GM12878 (cell line): ENCODE measurements around the gene USP17L27. TPM values are rescaled to one million over a fixed set of nuclear protein-coding genes. Genes with fewer than 3 reads are reported as not detected.
"Not testable (repeated sequence)": the region's sequence is repeated elsewhere in the genome, so short reads cannot be mapped to it uniquely, and the experiment has no call there.

Source experiments
- ATAC-seq: fragments of 200-7000 bp; cut with Tn5 transposase; 3 replicates; pipeline ENCODE4 v1.9.1; 2020; ENCODE audit warnings: mild to moderate bottlenecking, moderate library complexity
- BruUV-seq: library from RNA; stranded (reverse); fragments of 400-500 nt; replicated peaks from 2 replicates; lab custom pipeline; 2021; lab: Mats Ljungman, UMichigan
- CTCF ChIA-PET: fragments of 300-600 bp; sonication (Branson Sonifier 250); formaldehyde crosslinking; extraction: SDS; loops from one replicate; lab custom pipeline; 2021; ENCODE audit warnings: inconsistent platforms; lab: Yijun Ruan, JAX
- POLR2A ChIA-PET: fragments of 350-600 bp; formaldehyde crosslinking; extraction: SDS; loops from one replicate; lab custom pipeline; 2021; ENCODE audit warnings: inconsistent platforms; lab: Charles Lee
- RAD21 ChIA-PET: fragments of 300-600 bp; sonication (Branson Sonifier 250); formaldehyde crosslinking; loops from one replicate; lab custom pipeline; 2023; ENCODE audit warnings: antibody characterized with exemption; ENCODE audit not compliant: unreplicated experiment; lab: Charles Lee
- SMC1A ChIA-PET: fragments of 300-600 bp; sonication (Branson Sonifier 250); formaldehyde crosslinking; loops from one replicate; lab custom pipeline; 2023; ENCODE audit not compliant: unreplicated experiment, uncharacterized antibody; lab: Charles Lee
- DNase-seq: peaks from one replicate; pipeline ENCODE4 v3.0.0-alpha.2; 2011; ENCODE audit warnings: low read depth, low spot score
- FAIRE-seq: peaks from 3 replicates; lab custom pipeline; 2011; peaks lifted over from hg19 to GRCh38; lab: Jason Lieb, UNC
- H2AFZ ChIP-seq: 2 replicates; pipeline ENCODE4 v1.6.0; 2011; ENCODE audit warnings: low read depth, low read length, control low read depth; ENCODE audit not compliant: control insufficient read depth
- H3K27ac ChIP-seq: 2 replicates; pipeline ENCODE4 v1.5.1; 2011; ENCODE audit warnings: control low read depth; ENCODE audit not compliant: control insufficient read depth, insufficient read depth
- H3K27me3 ChIP-seq, 2 experiments: replicated peaks in 1 of 2; 2 replicates each; pipeline versions ENCODE4 v1.6.0 to v1.6.1; 2011; ENCODE audit warnings: low read length in 1 of 2; ENCODE audit not compliant: control insufficient read depth in 2 of 2, insufficient read depth in 2 of 2
- H3K36me3 ChIP-seq, 2 experiments: 2 replicates each; pipeline ENCODE4 v1.5.1; 2011; ENCODE audit warnings: low read length in 1 of 2; ENCODE audit not compliant: control insufficient read depth in 2 of 2, insufficient read depth in 2 of 2
- H3K4me1 ChIP-seq: 2 replicates; pipeline ENCODE4 v1.6.1; 2011; ENCODE audit warnings: mild to moderate bottlenecking, low read length, moderate library complexity, mixed read lengths; ENCODE audit not compliant: control insufficient read depth, insufficient read depth
- H3K4me2 ChIP-seq: 2 replicates; pipeline ENCODE4 v1.6.0; 2011; ENCODE audit warnings: control low read depth; ENCODE audit not compliant: control insufficient read depth, insufficient read depth
- H3K4me3 ChIP-seq: fragments of 200-600 bp; sonication (generic); 2 replicates; pipeline ENCODE4 v1.5.1; 2016
- H3K79me2 ChIP-seq: 2 replicates; pipeline ENCODE4 v1.6.0; 2011; ENCODE audit warnings: low read length; ENCODE audit not compliant: control insufficient read depth, insufficient read depth
- H3K9ac ChIP-seq: 2 replicates; pipeline ENCODE4 v1.8.0; 2011; ENCODE audit warnings: low read length, control low read depth, mixed read lengths; ENCODE audit not compliant: control insufficient read depth, insufficient read depth
- H3K9me3 ChIP-seq: replicated peaks from 3 replicates; pipeline ENCODE4 v1.5.1; 2011; ENCODE audit warnings: mild to moderate bottlenecking, low read length; ENCODE audit not compliant: control insufficient read depth, insufficient read depth
- H4K20me1 ChIP-seq: 2 replicates; pipeline ENCODE4 v1.6.0; 2011; ENCODE audit not compliant: control insufficient read depth, insufficient read depth
- WGBS: methylation state at CpG from one replicate; pipeline ENCODE4 v1.1.6; 2016; ENCODE audit warnings: low lambda C conversion rate; ENCODE audit not compliant: insufficient replicate concordance, insufficient coverage; ENCODE audit errors: missing lambda C conversion rate; 5-methylcytosine and 5-hydroxymethylcytosine counted together
- in situ Hi-C: fragments of 300-500 bp; cut with MboI; formaldehyde crosslinking; loops from 9 replicates; pipeline ENCODE4 v1.14.3; 2018; ENCODE audit warnings: mixed read lengths
- intact Hi-C: fragments of 100-400 bp; cut with micrococcal nuclease; formaldehyde crosslinking; loops from one replicate; pipeline ENCODE4 v1.14.2; 2022; ENCODE audit not compliant: unreplicated experiment
- polyA plus RNA-seq, 11 experiments: library from polyadenylated mRNA; depleted of rRNA in 4 of 11; unstranded in 6 of 11; stranded (reverse) in 5 of 11; fragments of >200 nt; fragmentation: Nextera tagmentation in 4 of 11; fragmentation: Illumina TruSeq in 1 of 11; extraction: Ambion mirVana in 4 of 11; extraction: Trizol in 1 of 11; gene quantifications; 1 replicate in 1 of 11; 2 replicates in 10 of 11; pipeline versions ENCODE4 v1.2.1 to v1.2.3, GENCODE V29; 2011 to 2016; ENCODE audit warnings: inconsistent platforms in 2 of 11, missing spikeins in 2 of 11, low read depth in 1 of 11
- total RNA-seq, 4 experiments: library from RNA; depleted of rRNA in 3 of 4; stranded (reverse); fragments of >200 nt in 3 of 4; fragmentation: Illumina TruSeq in 1 of 4; extraction: Trizol in 1 of 4; gene quantifications; 2 replicates each; pipeline versions ENCODE4 v1.2.1 to v1.2.3, GENCODE V29; 2013 to 2021

Gene USP17L27
- total and polyA plus RNA-seq, 10 of the 15 experiments (the other 5 are each of a cell fraction or from before 2014, with no cell fraction given) = not detected

GRCh38 chr4:9329611-9330010 is 14.3 kb upstream of the USP17L27 start, which contains the start of gene USP17L25:
Gene USP17L25 (plus strand): TSS chr4:9329911. CDS start chr4:9329911, 0 bp downstream.
- H3K4me2 ChIP-seq, H3K79me2 ChIP-seq, in situ Hi-C loops, ATAC-seq, H3K9ac ChIP-seq, RAD21 ChIA-PET, H3K36me3 ChIP-seq, CTCF ChIA-PET, H3K27me3 ChIP-seq, H3K9me3 ChIP-seq, SMC1A ChIA-PET, BruUV-seq, H3K4me3 ChIP-seq, H3K27ac ChIP-seq, H3K4me1 ChIP-seq, DNase-seq, POLR2A ChIA-PET, H4K20me1 ChIP-seq, intact Hi-C loops, H2AFZ ChIP-seq, FAIRE-seq: not testable (repeated sequence)
- no CpG with 5 or more reads among the region's 15 CpGs for WGBS

GRCh38 chr4:9334358-9334757 is 9.6 kb upstream of the USP17L27 start, which contains the start of gene USP17L26:
Gene USP17L26 (plus strand): TSS chr4:9334658. CDS start chr4:9334658, 0 bp downstream.
- RAD21 ChIA-PET, intact Hi-C loops, H3K4me2 ChIP-seq, ATAC-seq, BruUV-seq, in situ Hi-C loops, H3K9me3 ChIP-seq, H3K9ac ChIP-seq, H3K36me3 ChIP-seq, H2AFZ ChIP-seq, H3K4me1 ChIP-seq, SMC1A ChIA-PET, DNase-seq, FAIRE-seq, H3K27ac ChIP-seq, CTCF ChIA-PET, POLR2A ChIA-PET, H3K79me2 ChIP-seq, H3K4me3 ChIP-seq, H4K20me1 ChIP-seq, H3K27me3 ChIP-seq: not testable (repeated sequence)
- no CpG with 5 or more reads among the region's 15 CpGs for WGBS

GRCh38 chr4:9339103-9339502 is 4.8 kb upstream of the USP17L27 start, which contains the start of gene USP17L5:
Gene USP17L5 (plus strand): TSS chr4:9339403. CDS start chr4:9339403, 0 bp downstream.
- POLR2A ChIA-PET, in situ Hi-C loops, H3K4me3 ChIP-seq, SMC1A ChIA-PET, CTCF ChIA-PET, intact Hi-C loops, H3K27me3 ChIP-seq, H3K9ac ChIP-seq, H3K4me1 ChIP-seq, FAIRE-seq, H3K79me2 ChIP-seq, BruUV-seq, DNase-seq, H4K20me1 ChIP-seq, H3K4me2 ChIP-seq, H3K27ac ChIP-seq, H3K36me3 ChIP-seq, H2AFZ ChIP-seq, ATAC-seq, H3K9me3 ChIP-seq, RAD21 ChIA-PET: not testable (repeated sequence)
- WGBS = no CpG with 5 or more reads among the region's 15 CpGs

GRCh38 chr4:9348593-9348992 is 4.6 kb downstream of the USP17L27 start, which contains the start of gene USP17L28:
Gene USP17L28 (plus strand): TSS chr4:9348893. CDS start chr4:9348893, 0 bp downstream.
- DNase-seq, H3K9ac ChIP-seq, POLR2A ChIA-PET, intact Hi-C loops, FAIRE-seq, SMC1A ChIA-PET, in situ Hi-C loops, H2AFZ ChIP-seq, H3K27me3 ChIP-seq, RAD21 ChIA-PET, CTCF ChIA-PET, H4K20me1 ChIP-seq, BruUV-seq, H3K4me2 ChIP-seq, H3K36me3 ChIP-seq, H3K27ac ChIP-seq, H3K79me2 ChIP-seq, H3K9me3 ChIP-seq, H3K4me1 ChIP-seq, H3K4me3 ChIP-seq, ATAC-seq: not testable (repeated sequence)
- no CpG with 5 or more reads among the region's 15 CpGs for WGBS
